HFFc6 (cell line): Measurements from ENCODE around the gene CBX1. TPM values are rescaled to one million over a fixed set of nuclear protein-coding genes. Genes with fewer than 3 reads are reported as not detected.

Experiments used
- DNase-seq: peaks from one replicate; pipeline ENCODE4 v3.0.0-alpha.2; 2018
- H3K27ac Mint-ChIP-seq: 2 replicates; pipeline ENCODE4 v1.8.0; 2020; ENCODE audit warnings: mild to moderate bottlenecking, mixed read lengths
- H3K27me3 Mint-ChIP-seq: 2 replicates; pipeline ENCODE4 v1.8.0; 2021; ENCODE audit warnings: mild to moderate bottlenecking, moderate library complexity, mixed read lengths; ENCODE audit not compliant: insufficient read depth
- H3K36me3 Mint-ChIP-seq: 2 replicates; pipeline ENCODE4 v1.8.0; 2021; ENCODE audit warnings: low read depth, mixed read lengths
- H3K4me1 Mint-ChIP-seq: 2 replicates; pipeline ENCODE4 v1.8.0; 2020; ENCODE audit warnings: low read depth, mixed read lengths
- H3K4me3 Mint-ChIP-seq: 2 replicates; pipeline ENCODE4 v1.8.0; 2020; ENCODE audit warnings: mild to moderate bottlenecking, moderate library complexity, mixed read lengths
- H3K9me3 Mint-ChIP-seq: 2 replicates; pipeline ENCODE4 v1.8.0; 2020; ENCODE audit warnings: mild to moderate bottlenecking, mixed read lengths
- CTCF ChIP-seq: fragments of 200-600 bp; sonication (generic); IDR thresholded peaks from 2 replicates; pipeline ENCODE4 v1.5.0; 2021; ENCODE audit warnings: antibody characterized with exemption, mild to moderate bottlenecking
- total RNA-seq, 6 experiments: library from RNA; stranded (reverse); fragmentation: NEBNext Ultra II Directional; extraction: Animal tissue kit (Norgen Biotek cat#: 25700); gene quantifications; 2 replicates in 1 of 6; 3 replicates in 5 of 6; pipeline ENCODE4 v1.2.3, GENCODE V29; 2021

Gene CBX1
- total RNA-seq, 6 experiments from 2014 or later: 62.2 to 82.1 (median 74.0) TPM

GRCh38 chr17:48031966-48032365 lies 69.3 kb downstream of the CBX1 start:
- Mint-ChIP-seq H3K27me3 (no peaks in the 10 kb centered on the region; the same call in 1 of the 2 replicates), H3K4me1 (peaks cover 13% of the 10 kb centered on the region), H3K27ac (no peak overlapping the region)

GRCh38 chr17:48030531-48030930 lies 70.7 kb downstream of the CBX1 start:
- H3K27me3 Mint-ChIP-seq: no peaks in the 10 kb centered on the region; the same call in 1 of the 2 replicates
- H3K36me3 Mint-ChIP-seq: no peaks in the 10 kb centered on the region; the same call in 1 of the 2 replicates
- TF ChIP-seq CTCF: no peak
- no peak overlapping the region for H3K4me3 Mint-ChIP-seq
- H3K27ac Mint-ChIP-seq: peak overlapping the region; percentile 11; the same call in 1 of the 2 replicates
- DNase-seq: no peak
- peaks cover 19% of the 10 kb centered on the region for H3K4me1 Mint-ChIP-seq
- no peaks in the 10 kb centered on the region for H3K9me3 Mint-ChIP-seq

More at GRCh38 chr17:48031966-48032365, 69.3 kb downstream of the CBX1 start:
- H3K9me3 Mint-ChIP-seq: no peaks in the 10 kb centered on the region
- no peaks in the 10 kb centered on the region; the same call in 1 of the 2 replicates for H3K36me3 Mint-ChIP-seq
- no peak overlapping the region for H3K4me3 Mint-ChIP-seq
- no peak for DNase-seq
- no peak for TF ChIP-seq CTCF

- no peak for DNase-seq
- H3K4me3 Mint-ChIP-seq: no peak overlapping the region
- peak overlapping the region; percentile 53; the same call in 1 of the 2 replicates for H3K27ac Mint-ChIP-seq
- peaks cover 32% of the 10 kb centered on the region for H3K4me1 Mint-ChIP-seq
- no peaks in the 10 kb centered on the region; the same call in 1 of the 2 replicates for H3K36me3 Mint-ChIP-seq
- H3K27me3 Mint-ChIP-seq: peaks cover 6% of the 10 kb centered on the region
- TF ChIP-seq CTCF: no peak
- H3K9me3 Mint-ChIP-seq: no peaks in the 10 kb centered on the region
These were observed 72.5 kb downstream of the CBX1 start for GRCh38 chr17:48028736-48029135.

- Mint-ChIP-seq H3K4me1 (peaks cover 44% of the 10 kb centered on the region), H3K9me3 (no peaks in the 10 kb centered on the region), H3K27me3 (peaks cover 6% of the 10 kb centered on the region), H3K27ac (peak overlapping the region; percentile 96), H3K36me3 (no peaks in the 10 kb centered on the region; the same call in 1 of the 2 replicates), H3K4me3 (no peak overlapping the region; the same call in 1 of the 2 replicates)
- no peak for TF ChIP-seq CTCF
- DNase-seq: no peak
These were observed 73.8 kb downstream of the CBX1 start for GRCh38 chr17:48027322-48027981.

GRCh38 chr17:48026502-48027321 lies 74.6 kb downstream of the CBX1 start:
- H3K4me1 Mint-ChIP-seq: peaks cover 49% of the 10 kb centered on the region
- DNase-seq: peak; percentile 96
- H3K27ac Mint-ChIP-seq: peak overlapping the region; percentile 96
- TF ChIP-seq CTCF: peak; percentile 94
- no peaks in the 10 kb centered on the region for H3K9me3 Mint-ChIP-seq
- no peaks in the 10 kb centered on the region; the same call in 1 of the 2 replicates for H3K36me3 Mint-ChIP-seq
- H3K4me3 Mint-ChIP-seq: peak overlapping the region; percentile 93
- H3K27me3 Mint-ChIP-seq: peaks cover 6% of the 10 kb centered on the region
